Loucy (cell line): ENCODE data around the gene TMEM134.

Experiments used
- H2AFZ ChIP-seq: fragments of 200-600 bp; sonication (generic); 2 replicates; pipeline ENCODE4 v1.6.0; 2016; ENCODE audit warnings: antibody characterized with exemption, mild to moderate bottlenecking, low read length, moderate library complexity
- H3F3A ChIP-seq: fragments of 200-600 bp; 2 replicates; pipeline ENCODE4 v1.6.0; 2016; ENCODE audit warnings: antibody characterized with exemption, low read depth, mild to moderate bottlenecking
- H3K27me3 ChIP-seq: fragments of 200-600 bp; sonication (generic); 2 replicates; pipeline ENCODE4 v1.6.1; 2014; ENCODE audit warnings: low read length, mild to moderate bottlenecking; ENCODE audit not compliant: insufficient read depth, poor library complexity, severe bottlenecking
- H3K36me3 ChIP-seq: fragments of 200-600 bp; sonication (generic); 2 replicates; pipeline ENCODE4 v1.6.1; 2016; ENCODE audit warnings: low read length; ENCODE audit not compliant: insufficient read depth
- H3K4me1 ChIP-seq: fragments of 200-600 bp; sonication (generic); 2 replicates; pipeline ENCODE4 v1.5.1; 2014; ENCODE audit warnings: low read length, mild to moderate bottlenecking; ENCODE audit not compliant: insufficient read depth, poor library complexity, severe bottlenecking
- H3K4me2 ChIP-seq: fragments of 200-600 bp; sonication (generic); 2 replicates; pipeline ENCODE4 v1.6.0; 2014; ENCODE audit warnings: antibody characterized with exemption, low read length, low read depth, mild to moderate bottlenecking; ENCODE audit not compliant: poor library complexity, severe bottlenecking
- H3K4me3 ChIP-seq: fragments of 200-600 bp; sonication (generic); 2 replicates; pipeline ENCODE4 v1.5.1; 2014; ENCODE audit warnings: low read length, mild to moderate bottlenecking, mixed read lengths; ENCODE audit not compliant: poor library complexity, severe bottlenecking
- H3K79me2 ChIP-seq: fragments of 200-600 bp; sonication (generic); 2 replicates; pipeline ENCODE4 v1.6.1; 2014; ENCODE audit warnings: low read length; ENCODE audit not compliant: insufficient read depth
- H3K9ac ChIP-seq: fragments of 200-600 bp; sonication (generic); 2 replicates; pipeline ENCODE4 v1.6.0; 2014; ENCODE audit warnings: mild to moderate bottlenecking, low read depth, low read length, moderate library complexity; ENCODE audit not compliant: poor library complexity, severe bottlenecking
- H3K9me2 ChIP-seq: fragments of 200-600 bp; sonication (generic); replicated peaks from 2 replicates; pipeline ENCODE4 v1.6.1; 2016; ENCODE audit warnings: low read depth, low read length, mixed read lengths
- H3K9me3 ChIP-seq: fragments of 200-600 bp; sonication (generic); 2 replicates; pipeline ENCODE4 v1.6.1; 2014; ENCODE audit warnings: mild to moderate bottlenecking, antibody characterized with exemption, low read length, low read depth; ENCODE audit not compliant: insufficient read depth
- H4K20me1 ChIP-seq: fragments of 200-600 bp; sonication (generic); 2 replicates; pipeline ENCODE4 v1.6.0; 2014; ENCODE audit warnings: antibody characterized with exemption, low read length, mild to moderate bottlenecking; ENCODE audit not compliant: insufficient read depth, poor library complexity, severe bottlenecking
- EZH2phosphoT487 ChIP-seq: fragments of 200-600 bp; IDR thresholded peaks from 2 replicates; pipeline ENCODE4 v1.6.1; 2018; ENCODE audit warnings: antibody characterized with exemption, mild to moderate bottlenecking, moderate library complexity, borderline replicate concordance
- TF ChIP-seq, protein P1 (sequence below): fragments of 200-600 bp; sonication (generic); conservative IDR thresholded peaks from 2 replicates; pipeline ENCODE4 v1.5.1; 2014; ENCODE audit warnings: mild to moderate bottlenecking, antibody characterized with exemption, low read length

TMEM134 gene

DNA sequence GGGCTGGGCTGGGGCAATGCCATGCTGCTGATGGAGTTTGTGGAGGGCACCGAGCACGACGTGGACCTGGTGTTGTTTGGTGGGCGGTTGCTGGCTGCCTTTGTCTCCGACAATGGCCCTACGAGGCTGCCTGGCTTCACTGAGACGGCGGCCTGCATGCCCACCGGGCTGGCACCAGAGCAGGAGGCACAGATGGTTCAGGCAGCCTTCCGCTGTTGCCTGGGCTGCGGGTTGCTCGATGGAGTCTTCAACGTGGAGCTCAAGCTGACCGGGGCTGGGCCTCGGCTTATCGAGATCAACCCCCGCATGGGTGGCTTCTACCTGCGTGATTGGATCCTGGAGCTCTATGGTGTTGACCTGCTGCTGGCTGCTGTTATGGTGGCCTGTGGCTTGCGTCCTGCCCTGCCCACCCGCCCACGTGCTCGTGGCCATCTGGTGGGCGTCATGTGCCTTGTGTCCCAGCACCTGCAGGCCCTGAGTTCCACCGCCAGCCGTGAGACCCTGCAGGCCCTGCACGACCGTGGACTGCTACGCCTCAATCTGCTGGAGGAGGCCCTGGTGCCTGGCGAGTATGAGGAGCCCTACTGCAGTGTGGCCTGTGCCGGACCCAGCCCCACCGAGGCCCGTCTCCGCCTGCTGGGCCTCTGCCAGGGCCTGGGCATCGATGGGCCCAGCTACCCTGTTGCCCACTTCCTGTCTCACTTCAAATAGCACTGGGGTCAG lies 45.0 kb downstream of the TMEM134 start:
- peaks cover 38% of the 10 kb centered on the region for H3K4me1 ChIP-seq
- H3K9ac ChIP-seq = peak overlapping the region; percentile 31
- no peaks in the 10 kb centered on the region for H3K36me3 ChIP-seq
- H3K4me3 ChIP-seq = no peak overlapping the region
- no peaks in the 10 kb centered on the region for H3K27me3 ChIP-seq
- H3K9me2 ChIP-seq = no peaks in the 10 kb centered on the region
- no peak overlapping the region for H2AFZ ChIP-seq
- no peak for TF ChIP-seq EZH2phosphoT487
- TF ChIP-seq, protein P1, sequence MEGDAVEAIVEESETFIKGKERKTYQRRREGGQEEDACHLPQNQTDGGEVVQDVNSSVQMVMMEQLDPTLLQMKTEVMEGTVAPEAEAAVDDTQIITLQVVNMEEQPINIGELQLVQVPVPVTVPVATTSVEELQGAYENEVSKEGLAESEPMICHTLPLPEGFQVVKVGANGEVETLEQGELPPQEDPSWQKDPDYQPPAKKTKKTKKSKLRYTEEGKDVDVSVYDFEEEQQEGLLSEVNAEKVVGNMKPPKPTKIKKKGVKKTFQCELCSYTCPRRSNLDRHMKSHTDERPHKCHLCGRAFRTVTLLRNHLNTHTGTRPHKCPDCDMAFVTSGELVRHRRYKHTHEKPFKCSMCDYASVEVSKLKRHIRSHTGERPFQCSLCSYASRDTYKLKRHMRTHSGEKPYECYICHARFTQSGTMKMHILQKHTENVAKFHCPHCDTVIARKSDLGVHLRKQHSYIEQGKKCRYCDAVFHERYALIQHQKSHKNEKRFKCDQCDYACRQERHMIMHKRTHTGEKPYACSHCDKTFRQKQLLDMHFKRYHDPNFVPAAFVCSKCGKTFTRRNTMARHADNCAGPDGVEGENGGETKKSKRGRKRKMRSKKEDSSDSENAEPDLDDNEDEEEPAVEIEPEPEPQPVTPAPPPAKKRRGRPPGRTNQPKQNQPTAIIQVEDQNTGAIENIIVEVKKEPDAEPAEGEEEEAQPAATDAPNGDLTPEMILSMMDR = no peak
- no peak overlapping the region for H3K4me2 ChIP-seq
- no peaks in the 10 kb centered on the region for H3K9me3 ChIP-seq
- H4K20me1 ChIP-seq = no peaks in the 10 kb centered on the region
- H3F3A ChIP-seq = peaks cover 4% of the 10 kb centered on the region; the same call in 1 of the 2 replicates
- peaks cover 21% of the 10 kb centered on the region; the same call in 1 of the 2 replicates for H3K79me2 ChIP-seq

DNA sequence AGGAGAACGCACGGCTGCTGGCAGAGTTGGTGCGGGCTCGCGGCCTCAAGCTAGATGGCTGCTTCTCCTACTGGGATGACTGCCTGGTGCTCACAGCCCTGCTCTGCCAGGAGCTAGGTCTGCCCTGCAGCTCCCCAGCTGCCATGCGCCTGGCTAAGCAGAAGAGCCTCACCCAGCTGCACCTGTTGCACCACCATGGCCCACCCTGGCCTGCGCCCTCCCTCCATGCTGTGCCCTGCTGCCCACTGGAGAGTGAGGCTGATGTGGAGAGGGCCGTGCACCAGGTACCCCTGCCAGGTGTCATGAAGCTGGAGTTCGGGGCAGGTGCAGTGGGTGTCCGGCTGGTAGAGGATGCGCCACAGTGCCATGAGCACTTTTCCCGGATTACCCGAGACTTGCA lies 45.6 kb downstream of the TMEM134 start:
- Histone ChIP-seq H3K4me1 (peaks cover 39% of the 10 kb centered on the region), H3K79me2 (peaks cover 21% of the 10 kb centered on the region; the same call in 1 of the 2 replicates), H4K20me1 (no peaks in the 10 kb centered on the region), H3K9me3 (no peaks in the 10 kb centered on the region), H2AFZ (no peak overlapping the region), H3K36me3 (no peaks in the 10 kb centered on the region), H3F3A (peaks cover 4% of the 10 kb centered on the region; the same call in 1 of the 2 replicates), H3K9me2 (no peaks in the 10 kb centered on the region), H3K27me3 (no peaks in the 10 kb centered on the region), H3K4me2 (no peak overlapping the region), H3K4me3 (no peak overlapping the region), H3K9ac (no peak overlapping the region)
- TF ChIP-seq, protein P1 = no peak
- no peak for TF ChIP-seq EZH2phosphoT487

DNA sequence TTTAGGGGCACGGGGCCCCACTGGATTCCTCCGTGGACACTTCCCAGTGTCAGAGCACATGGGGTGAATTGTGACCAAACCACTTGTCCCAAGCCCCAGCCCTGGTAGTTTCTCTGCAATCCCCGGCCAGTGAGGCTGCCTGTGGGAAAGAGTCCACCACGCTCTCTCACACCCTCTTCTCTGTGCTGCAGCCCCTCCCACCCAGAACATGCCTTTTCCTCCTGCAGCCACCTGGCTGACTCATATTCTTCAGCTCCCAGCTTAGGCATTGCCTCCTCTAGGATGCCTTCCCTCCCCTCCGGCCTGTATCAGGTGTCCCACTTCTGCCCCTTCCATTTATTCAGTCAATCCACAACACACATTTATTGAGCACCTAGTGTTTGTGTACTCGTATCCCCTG lies 46.2 kb downstream of the TMEM134 start:
- Histone ChIP-seq H3K27me3 (no peaks in the 10 kb centered on the region), H3F3A (peaks cover 4% of the 10 kb centered on the region; the same call in 1 of the 2 replicates), H3K4me1 (peaks cover 40% of the 10 kb centered on the region), H3K4me2 (no peak overlapping the region), H3K79me2 (peaks cover 23% of the 10 kb centered on the region; the same call in 1 of the 2 replicates), H4K20me1 (no peaks in the 10 kb centered on the region), H2AFZ (no peak overlapping the region), H3K9ac (no peak overlapping the region), H3K9me3 (no peaks in the 10 kb centered on the region), H3K4me3 (no peak overlapping the region), H3K36me3 (no peaks in the 10 kb centered on the region), H3K9me2 (no peaks in the 10 kb centered on the region)
- no peak for TF ChIP-seq EZH2phosphoT487
- TF ChIP-seq, protein P1 = no peak
